ENCODE results near the gene RNASEH1. TPM values are rescaled to one million over a fixed set of nuclear protein-coding genes. Genes with fewer than 3 reads are reported as not detected.
A peak's percentile ranks its signal among the peaks of the same experiment; 100 is the strongest.

The RNASEH1 gene
- total and polyA plus RNA-seq, 2 of the 13 experiments (the other 11 are each of a cell fraction or from before 2014, with no cell fraction given), result 14.5 to 57.4 TPM

DNA sequence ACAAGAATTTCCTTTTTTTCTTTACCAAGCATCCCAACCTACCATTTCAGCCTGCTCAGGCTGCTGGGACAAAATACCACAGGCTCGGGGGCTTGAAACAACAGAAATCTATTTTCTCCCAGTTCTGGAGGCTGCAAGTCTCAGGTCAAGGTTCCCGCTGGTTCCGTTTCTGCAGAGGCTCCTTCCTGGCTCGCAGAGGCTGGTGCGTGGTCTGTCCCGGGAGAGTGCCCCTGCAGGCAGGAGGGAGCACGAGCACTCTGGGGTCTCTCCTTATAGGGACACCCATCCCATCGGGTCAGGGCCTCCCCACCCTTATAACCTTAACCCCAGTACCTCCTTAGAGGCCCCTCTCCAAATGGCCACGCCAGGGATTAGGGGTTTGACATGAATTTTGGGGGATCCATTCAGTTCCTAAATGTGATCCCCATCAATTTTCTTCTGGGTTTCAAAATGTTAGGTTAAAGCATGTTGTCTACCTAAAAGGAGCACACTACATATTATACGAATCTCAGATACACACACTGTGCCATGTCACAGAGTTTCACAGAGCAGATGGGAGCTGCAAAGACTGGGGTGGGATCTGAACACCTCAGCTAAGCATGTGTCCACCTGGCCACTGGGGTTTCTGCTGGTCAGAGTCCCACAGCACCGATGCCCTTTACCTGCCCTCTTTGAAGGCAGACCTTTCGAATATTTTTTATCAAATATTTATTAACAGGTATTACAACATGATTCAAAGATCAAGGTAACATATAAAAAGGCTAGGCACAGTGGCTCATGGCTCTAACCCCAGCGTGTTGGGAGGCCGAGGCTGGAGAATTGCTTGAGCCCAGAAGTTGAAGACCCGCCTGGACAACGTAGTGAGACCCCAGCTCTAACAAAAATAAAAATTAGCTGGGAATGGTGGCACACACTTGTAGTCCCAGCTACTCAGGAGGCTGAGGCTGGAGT is 21.2 kb downstream of the RNASEH1 start (continued):
- 0 out of 2 replicates have a peak, but pooled peaks have one; percentile 81 for TF ChIP-seq ZFP36L1 (CRISPR knock-in tag; IDR thresholded peaks at IDR 0.05)
- no peak for TF ChIP-seq HINFP (CRISPR knock-in tag; IDR thresholded peaks at IDR 0.05; ENCODE audit: low read depth)
- TF ChIP-seq STAT5B (CRISPR knock-in tag; IDR thresholded peaks at IDR 0.05), result peak; percentile 12; the same call in 1 of the 2 replicates
- peak; percentile 67; the same call in 1 of the 2 replicates for TF ChIP-seq ZNF503 (CRISPR knock-in tag; IDR thresholded peaks at IDR 0.05)
- peak; percentile 2; the same call in 1 of the 2 replicates for TF ChIP-seq CHD4 (IDR thresholded peaks at IDR 0.05; ENCODE audit: borderline replicate concordance, low read length)
- TF ChIP-seq DPF2 (CRISPR knock-in tag; IDR thresholded peaks at IDR 0.05; ENCODE audit: borderline replicate concordance, low read depth), result peak; percentile 14; the same call in 1 of the 2 replicates
- TF ChIP-seq, protein P1, sequence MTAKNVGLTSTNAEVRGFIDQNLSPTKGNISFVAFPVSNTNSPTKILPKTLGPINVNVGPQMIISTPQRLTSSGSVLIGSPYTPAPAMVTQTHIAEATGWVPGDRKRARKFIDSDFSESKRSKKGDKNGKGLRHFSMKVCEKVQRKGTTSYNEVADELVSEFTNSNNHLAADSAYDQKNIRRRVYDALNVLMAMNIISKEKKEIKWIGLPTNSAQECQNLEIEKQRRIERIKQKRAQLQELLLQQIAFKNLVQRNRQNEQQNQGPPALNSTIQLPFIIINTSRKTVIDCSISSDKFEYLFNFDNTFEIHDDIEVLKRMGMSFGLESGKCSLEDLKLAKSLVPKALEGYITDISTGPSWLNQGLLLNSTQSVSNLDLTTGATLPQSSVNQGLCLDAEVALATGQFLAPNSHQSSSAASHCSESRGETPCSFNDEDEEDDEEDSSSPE (CRISPR knock-in tag; IDR thresholded peaks at IDR 0.05), result peak; percentile 49; the same call in 1 of the 2 replicates
- no peak for TF ChIP-seq POLR2AphosphoS5 (IDR thresholded peaks at IDR 0.05; ENCODE audit: low read depth, low read length)
- TF ChIP-seq HDAC1 (CRISPR knock-in tag; IDR thresholded peaks at IDR 0.05), result peak; percentile 68
- peak; percentile 28 for TF ChIP-seq ARID2 (CRISPR knock-in tag; IDR thresholded peaks at IDR 0.05; ENCODE audit: borderline replicate concordance)
- TF ChIP-seq PITX1 (CRISPR knock-in tag; IDR thresholded peaks at IDR 0.05), result peak; percentile 21; the same call in 1 of the 2 replicates
- peak; percentile 64; the same call in 1 of the 2 replicates for TF ChIP-seq ZNF777 (CRISPR knock-in tag; IDR thresholded peaks at IDR 0.05)
- TF ChIP-seq RAD21 (CRISPR knock-in tag; IDR thresholded peaks at IDR 0.05), result peak; percentile 71
- peak; percentile 51 for TF ChIP-seq YEATS4 (CRISPR knock-in tag; IDR thresholded peaks at IDR 0.05; ENCODE audit: borderline replicate concordance)
- peak; percentile 39 for TF ChIP-seq ZNF501 (CRISPR knock-in tag; IDR thresholded peaks at IDR 0.05)
- TF ChIP-seq, protein P2, sequence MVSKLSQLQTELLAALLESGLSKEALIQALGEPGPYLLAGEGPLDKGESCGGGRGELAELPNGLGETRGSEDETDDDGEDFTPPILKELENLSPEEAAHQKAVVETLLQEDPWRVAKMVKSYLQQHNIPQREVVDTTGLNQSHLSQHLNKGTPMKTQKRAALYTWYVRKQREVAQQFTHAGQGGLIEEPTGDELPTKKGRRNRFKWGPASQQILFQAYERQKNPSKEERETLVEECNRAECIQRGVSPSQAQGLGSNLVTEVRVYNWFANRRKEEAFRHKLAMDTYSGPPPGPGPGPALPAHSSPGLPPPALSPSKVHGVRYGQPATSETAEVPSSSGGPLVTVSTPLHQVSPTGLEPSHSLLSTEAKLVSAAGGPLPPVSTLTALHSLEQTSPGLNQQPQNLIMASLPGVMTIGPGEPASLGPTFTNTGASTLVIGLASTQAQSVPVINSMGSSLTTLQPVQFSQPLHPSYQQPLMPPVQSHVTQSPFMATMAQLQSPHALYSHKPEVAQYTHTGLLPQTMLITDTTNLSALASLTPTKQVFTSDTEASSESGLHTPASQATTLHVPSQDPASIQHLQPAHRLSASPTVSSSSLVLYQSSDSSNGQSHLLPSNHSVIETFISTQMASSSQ (IDR thresholded peaks at IDR 0.05; ENCODE audit: low read depth), result no peak
- TF ChIP-seq, protein P2 (CRISPR knock-in tag; IDR thresholded peaks at IDR 0.05; ENCODE audit: borderline replicate concordance), result peak; percentile 74; the same call in 1 of the 2 replicates
- TF ChIP-seq ZFYVE20 (CRISPR knock-in tag; IDR thresholded peaks at IDR 0.05; ENCODE audit: borderline replicate concordance, low read depth), result no peak
- TF ChIP-seq ZNF883 (CRISPR knock-in tag; IDR thresholded peaks at IDR 0.05; ENCODE audit: not compliant biosample characterization), result peak; percentile 53
- peak; percentile 31 for TF ChIP-seq PHF8 (CRISPR knock-in tag; IDR thresholded peaks at IDR 0.05)

Data from HepG2 (cell line).